ENCODE results near the gene SIRPA.

SIRPA gene

GRCh38 chr20:1885254-1885653 lies 10.0 kb upstream of the SIRPA start:
- DNase-seq = no peak
- no peak overlapping the region for H3K4me3 ChIP-seq (ENCODE audit: low read depth, low read length)
- H3K27ac ChIP-seq = no peak overlapping the region
- H3K27me3 ChIP-seq (ENCODE audit: insufficient read depth, low read depth, severe bottlenecking) = no peaks in the 10 kb centered on the region
- TF ChIP-seq CTCF (IDR thresholded peaks at IDR 0.05; ENCODE audit: low read depth, low read length) = no peak
- no peaks in the 10 kb centered on the region for H3K36me3 ChIP-seq
- no peaks in the 10 kb centered on the region for H3K9me3 ChIP-seq (ENCODE audit: severe bottlenecking)

- no peaks in the 10 kb centered on the region for H3K36me3 ChIP-seq
- no peaks in the 10 kb centered on the region for H3K9me3 ChIP-seq (ENCODE audit: severe bottlenecking)
- TF ChIP-seq CTCF (IDR thresholded peaks at IDR 0.05; ENCODE audit: low read depth, low read length) = no peak
- no peak overlapping the region for H3K4me3 ChIP-seq (ENCODE audit: low read depth, low read length)
- DNase-seq = no peak
- H3K27ac ChIP-seq = no peak overlapping the region
- no peaks in the 10 kb centered on the region for H3K27me3 ChIP-seq (ENCODE audit: insufficient read depth, low read depth, severe bottlenecking)
Measured at GRCh38 chr20:1885940-1886693, 9.1 kb upstream of the SIRPA start.

GRCh38 chr20:1887321-1887720 lies 7.9 kb upstream of the SIRPA start:
- TF ChIP-seq CTCF (IDR thresholded peaks at IDR 0.05; ENCODE audit: low read depth, low read length) = no peak
- H3K36me3 ChIP-seq = no peaks in the 10 kb centered on the region
- H3K9me3 ChIP-seq (ENCODE audit: severe bottlenecking) = no peaks in the 10 kb centered on the region
- no peak overlapping the region for H3K27ac ChIP-seq
- H3K27me3 ChIP-seq (ENCODE audit: insufficient read depth, low read depth, severe bottlenecking) = no peaks in the 10 kb centered on the region
- no peak overlapping the region for H3K4me3 ChIP-seq (ENCODE audit: low read depth, low read length)
- no peak for DNase-seq

- Histone ChIP-seq H3K4me3 (ENCODE audit: low read depth, low read length) (no peak overlapping the region), H3K27me3 (ENCODE audit: insufficient read depth, low read depth, severe bottlenecking) (no peaks in the 10 kb centered on the region), H3K36me3 (no peaks in the 10 kb centered on the region), H3K27ac (no peak overlapping the region), H3K9me3 (ENCODE audit: severe bottlenecking) (no peaks in the 10 kb centered on the region)
- no peak for DNase-seq
- TF ChIP-seq CTCF (IDR thresholded peaks at IDR 0.05; ENCODE audit: low read depth, low read length) = no peak
Measured at GRCh38 chr20:1887756-1888155, 7.5 kb upstream of the SIRPA start.

- H3K36me3 ChIP-seq = no peaks in the 10 kb centered on the region
- H3K27me3 ChIP-seq (ENCODE audit: insufficient read depth, low read depth, severe bottlenecking) = no peaks in the 10 kb centered on the region
- TF ChIP-seq CTCF (IDR thresholded peaks at IDR 0.05; ENCODE audit: low read depth, low read length) = no peak
- no peak overlapping the region for H3K27ac ChIP-seq
- DNase-seq = no peak
- H3K4me3 ChIP-seq (ENCODE audit: low read depth, low read length) = no peak overlapping the region
- no peaks in the 10 kb centered on the region for H3K9me3 ChIP-seq (ENCODE audit: severe bottlenecking)
Measured at GRCh38 chr20:1888796-1889463, 6.3 kb upstream of the SIRPA start.
